Kidney (tissue), 14 donors: ENCODE results near the gene ADARB2. TPM values are rescaled to one million over a fixed set of nuclear protein-coding genes. Genes with fewer than 3 reads are reported as not detected.

Experiments used
- DNase-seq, 5 donors: peaks; one replicate each; pipeline ENCODE4 v3.0.0-alpha.2; 2013 to 2020
- FAIRE-seq: peaks from 2 replicates; lab custom pipeline; 2012; peaks lifted over from hg19 to GRCh38; lab: Jason Lieb, UNC
- H3K27ac ChIP-seq, 2 donors: one replicate each; pipeline ENCODE4 v1.7.0; 2013; ENCODE audit warnings: low read depth in 2 of 2, low read length in 2 of 2, inconsistent platforms in 1 of 2
- H3K27me3 ChIP-seq: one replicate; pipeline ENCODE4 v1.7.1; 2013; ENCODE audit warnings: low read length, inconsistent platforms; ENCODE audit not compliant: control insufficient read depth, insufficient read depth
- H3K36me3 ChIP-seq, 3 donors: one replicate each; pipeline versions ENCODE4 v1.7.0 to v1.7.1; 2013; ENCODE audit warnings: low read length in 3 of 3, control low read depth in 1 of 3, inconsistent platforms in 1 of 3; ENCODE audit not compliant: insufficient read depth in 3 of 3, control insufficient read depth in 2 of 3
- H3K4me1 ChIP-seq, 3 donors: one replicate each; pipeline versions ENCODE4 v1.7.0 to v1.7.1; 2013; ENCODE audit warnings: low read length in 3 of 3, inconsistent platforms in 1 of 3, low read depth in 1 of 3; ENCODE audit not compliant: control insufficient read depth in 2 of 3, insufficient read depth in 2 of 3
- H3K4me3 ChIP-seq, 3 donors: one replicate each; pipeline versions ENCODE4 v1.7.0 to v1.8.1; 2013; ENCODE audit warnings: low read length in 3 of 3, control low read depth in 1 of 3, inconsistent platforms in 1 of 3
- H3K9ac ChIP-seq, 3 donors: one replicate each; pipeline versions ENCODE4 v1.7.0 to v1.7.1; 2013; ENCODE audit warnings: low read length in 3 of 3, control low read depth in 1 of 3, inconsistent platforms in 1 of 3
- H3K9me3 ChIP-seq, 3 donors: one replicate each; pipeline versions ENCODE4 v1.7.0 to v1.7.1; 2013; ENCODE audit warnings: low read length in 3 of 3, control low read depth in 1 of 3, inconsistent platforms in 1 of 3; ENCODE audit not compliant: control insufficient read depth in 2 of 3, insufficient read depth in 1 of 3
- intact Hi-C: fragments of 100-400 bp; cut with DNase I; formaldehyde crosslinking; loops from one replicate; pipeline ENCODE4 v1.11.1; 2022
- polyA plus RNA-seq: library from polyadenylated mRNA; stranded (reverse); fragments of 350-450 nt; fragmentation: Illumina TruSeq; extraction: RNeasy Lipid Tissue Mini Kit (QIAGEN cat#74804); gene quantifications from one replicate; pipeline ENCODE4 v1.2.3, GENCODE V29; 2014; ENCODE audit warnings: low read depth, low replicate concordance; ENCODE audit not compliant: insufficient read depth
- total RNA-seq: library from RNA; stranded (reverse); fragmentation: NEBNext Ultra II Directional; extraction: Animal tissue kit (Norgen Biotek cat#: 25700); gene quantifications from one replicate; pipeline ENCODE4 v1.2.1, GENCODE V29; 2021
- TF ChIP-seq, protein P1 (sequence below): IDR thresholded peaks from 3 replicates; pipeline ENCODE4 v1.5.1; 2012; ENCODE audit warnings: mild to moderate bottlenecking, moderate library complexity, borderline replicate concordance; ENCODE audit not compliant: insufficient read depth; ENCODE audit errors: extremely low read depth
- donor health status: control.
- donor health status: control.
- donor health status: control.
- donor health status: control.
- donor health status: control.
- donor health status: DM: yes; HTN: yes; CAD: no.
- donor health status: Normal renal cell carcinoma (clear cell type).

Gene ADARB2
- total and polyA plus RNA-seq, 2 donors from 2014 or later: 1.0 to 1.3 TPM

DNA sequence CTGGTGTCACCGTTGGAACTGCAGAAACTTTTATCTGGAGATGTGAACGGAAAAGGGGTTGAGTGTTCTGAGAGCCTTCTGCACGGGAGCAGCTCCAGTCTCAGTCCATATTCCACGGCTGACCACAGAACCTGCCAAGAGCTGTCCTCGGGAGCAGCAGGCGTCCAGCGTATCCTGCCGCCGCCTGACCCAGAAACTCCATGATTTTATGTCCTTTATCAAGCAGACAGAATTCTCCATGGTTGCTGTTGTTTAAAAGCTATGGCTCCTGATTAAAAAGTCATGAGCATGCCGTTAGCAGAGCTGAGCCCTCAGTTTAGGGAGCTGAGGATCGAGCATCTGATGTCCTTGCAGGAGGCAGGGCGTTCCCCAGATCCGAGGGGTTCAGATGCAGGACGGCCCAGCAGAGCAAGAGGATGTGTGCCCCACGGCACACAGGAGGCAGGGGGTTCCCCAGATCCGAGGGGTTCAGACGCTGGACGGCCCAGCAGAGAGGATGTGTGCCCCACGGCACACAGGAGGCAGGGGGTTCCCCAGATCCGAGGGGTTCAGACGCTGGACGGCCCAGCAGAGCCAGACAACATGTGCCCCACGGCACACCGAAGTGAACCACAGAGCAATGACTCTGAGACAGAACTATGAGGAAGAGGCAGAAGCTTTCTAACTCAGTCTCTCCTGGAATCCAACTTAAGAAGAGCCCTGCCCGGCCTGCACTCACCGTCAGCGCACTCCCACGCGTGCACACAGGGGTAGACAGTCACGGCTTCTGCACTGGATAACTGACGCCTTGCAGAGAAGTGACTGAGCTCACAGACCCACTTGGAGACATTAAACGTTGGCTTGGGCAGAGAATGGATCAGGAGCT, 584.7 kb downstream of the ADARB2 start:
- intact Hi-C loops: no loop called here
- DNase-seq (peak in 3 of 5 donors; percentile 33 to 52 (median 46)), FAIRE-seq (no peak)
- Histone ChIP-seq H3K4me1 (peaks cover 0 to 8% (median 0%) of the 10 kb centered on the region in 3 donors), H3K36me3 (no peaks in the 10 kb centered on the region), H3K4me3 (no peak overlapping the region), H3K27ac (no peak overlapping the region), H3K9ac (no peak overlapping the region), H3K9me3 (no peaks in the 10 kb centered on the region), H3K27me3 (no peaks in the 10 kb centered on the region)
- TF ChIP-seq, protein P1, sequence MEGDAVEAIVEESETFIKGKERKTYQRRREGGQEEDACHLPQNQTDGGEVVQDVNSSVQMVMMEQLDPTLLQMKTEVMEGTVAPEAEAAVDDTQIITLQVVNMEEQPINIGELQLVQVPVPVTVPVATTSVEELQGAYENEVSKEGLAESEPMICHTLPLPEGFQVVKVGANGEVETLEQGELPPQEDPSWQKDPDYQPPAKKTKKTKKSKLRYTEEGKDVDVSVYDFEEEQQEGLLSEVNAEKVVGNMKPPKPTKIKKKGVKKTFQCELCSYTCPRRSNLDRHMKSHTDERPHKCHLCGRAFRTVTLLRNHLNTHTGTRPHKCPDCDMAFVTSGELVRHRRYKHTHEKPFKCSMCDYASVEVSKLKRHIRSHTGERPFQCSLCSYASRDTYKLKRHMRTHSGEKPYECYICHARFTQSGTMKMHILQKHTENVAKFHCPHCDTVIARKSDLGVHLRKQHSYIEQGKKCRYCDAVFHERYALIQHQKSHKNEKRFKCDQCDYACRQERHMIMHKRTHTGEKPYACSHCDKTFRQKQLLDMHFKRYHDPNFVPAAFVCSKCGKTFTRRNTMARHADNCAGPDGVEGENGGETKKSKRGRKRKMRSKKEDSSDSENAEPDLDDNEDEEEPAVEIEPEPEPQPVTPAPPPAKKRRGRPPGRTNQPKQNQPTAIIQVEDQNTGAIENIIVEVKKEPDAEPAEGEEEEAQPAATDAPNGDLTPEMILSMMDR: no peak

DNA sequence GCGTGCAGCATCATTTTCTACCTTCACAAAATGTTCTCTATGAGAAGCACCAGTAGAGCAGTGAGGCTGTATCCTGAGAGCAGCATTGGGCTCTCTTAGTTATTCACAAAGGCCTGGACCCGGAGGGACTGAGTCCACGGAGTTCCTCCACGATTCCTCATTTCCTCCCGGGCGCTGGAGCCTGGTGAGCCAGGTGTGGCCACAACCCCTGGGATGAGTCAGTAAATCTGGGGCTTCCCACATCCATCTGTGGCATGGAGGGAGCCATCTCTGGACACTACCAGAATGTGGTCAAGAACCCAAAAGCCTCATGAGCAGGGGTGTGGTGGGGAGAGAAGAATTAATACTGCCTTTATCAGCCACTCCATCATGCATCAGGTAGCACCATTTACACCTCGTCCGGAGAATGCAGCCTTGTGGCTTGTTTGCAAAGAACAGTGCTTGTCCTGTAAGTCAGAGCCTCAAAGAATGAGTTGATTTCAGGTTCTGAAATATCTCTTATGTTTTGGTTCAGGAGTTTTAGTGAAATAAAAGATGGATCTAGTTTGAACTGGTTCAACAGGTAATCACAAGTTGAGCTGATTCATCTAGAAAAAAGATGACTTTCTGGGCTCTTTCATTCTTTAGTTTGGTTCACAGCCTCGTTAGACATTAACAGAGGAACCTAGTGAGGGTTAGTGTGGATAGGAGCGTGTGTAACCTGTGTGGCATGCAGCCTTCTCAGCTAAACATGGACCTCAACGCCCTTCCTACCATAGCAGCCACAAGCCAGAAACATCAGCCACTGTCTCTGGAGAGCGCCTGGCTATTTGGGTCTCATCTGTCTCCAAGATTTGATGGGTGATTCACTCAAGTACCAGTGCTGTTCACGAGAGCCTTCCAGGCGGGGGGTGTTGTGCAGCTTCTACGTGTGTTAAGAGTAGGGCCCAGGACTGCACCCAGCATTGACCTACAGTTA, 586.0 kb downstream of the ADARB2 start:
- peaks cover 0 to 8% (median 0%) of the 10 kb centered on the region in 3 donors for H3K4me1 ChIP-seq
- TF ChIP-seq, protein P1: no peak
- H3K4me3 ChIP-seq: no peak overlapping the region
- H3K27ac ChIP-seq: no peak overlapping the region
- H3K9me3 ChIP-seq: no peaks in the 10 kb centered on the region
- H3K36me3 ChIP-seq: no peaks in the 10 kb centered on the region
- H3K27me3 ChIP-seq: no peaks in the 10 kb centered on the region
- DNase-seq (peak in 4 of 5 donors; percentile 9 to 50 (median 42)), FAIRE-seq (peak; percentile 67)
- intact Hi-C loops: no loop called here
- no peak overlapping the region for H3K9ac ChIP-seq

DNA sequence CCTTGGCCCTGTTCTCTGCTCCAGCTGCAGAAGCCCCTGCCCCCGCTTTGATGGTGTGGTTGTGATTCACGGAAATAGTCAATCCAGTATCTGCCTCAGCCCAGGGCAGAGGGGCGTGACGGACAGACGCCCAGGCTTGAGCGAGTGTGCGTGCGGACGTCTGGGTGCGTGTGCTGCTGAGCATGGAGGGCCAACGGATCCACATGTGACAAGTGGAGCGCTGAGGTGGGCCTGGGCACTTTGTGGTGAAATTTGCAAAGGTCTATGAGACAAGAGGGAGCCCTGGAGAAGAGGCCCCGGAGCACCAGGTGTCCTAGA, 586.7 kb downstream of the ADARB2 start:
- Histone ChIP-seq H3K27me3 (no peaks in the 10 kb centered on the region), H3K4me1 (peaks cover 0 to 8% (median 0%) of the 10 kb centered on the region in 3 donors), H3K9me3 (peaks cover 0 to 3% (median 0%) of the 10 kb centered on the region in 3 donors), H3K36me3 (no peaks in the 10 kb centered on the region), H3K9ac (no peak overlapping the region), H3K4me3 (no peak overlapping the region), H3K27ac (no peak overlapping the region)
- TF ChIP-seq, protein P1: no peak
- DNase-seq (peak in 2 of 5 donors; percentile 7 to 33), FAIRE-seq (no peak)
- intact Hi-C loops: no loop called here
